Prostate gland (tissue), 2 donors: ENCODE results near the gene NDOR1. TPM values are rescaled to one million over a fixed set of nuclear protein-coding genes. Genes with fewer than 3 reads are reported as not detected.

Experiments
- DNase-seq: peaks from one replicate; pipeline ENCODE4 v3.0.0-alpha.2; 2019; ENCODE audit warnings: low spot score
- H3K27ac ChIP-seq, 2 donors: fragments of 200-600 bp; sonication (generic); 2 replicates each; pipeline ENCODE4 v1.5.1; 2017 to 2019
- H3K27me3 ChIP-seq: fragments of 200-600 bp; sonication (generic); replicated peaks from 2 replicates; pipeline ENCODE4 v1.5.1; 2019; ENCODE audit not compliant: insufficient read depth
- H3K36me3 ChIP-seq, 2 donors: fragments of 200-600 bp; sonication (generic); 1 replicate in 1 of 2; 2 replicates in 1 of 2; pipeline versions ENCODE4 v1.5.1 to v1.8.1; 2017 to 2019
- H3K4me1 ChIP-seq: fragments of 200-600 bp; sonication (generic); replicated peaks from 2 replicates; pipeline ENCODE4 v1.5.1; 2019
- H3K4me3 ChIP-seq, 2 donors: fragments of 200-600 bp; sonication (generic); 2 replicates each; pipeline ENCODE4 v1.5.1; 2017 to 2019
- H3K9me3 ChIP-seq: fragments of 200-600 bp; sonication (generic); 2 replicates; pipeline ENCODE4 v1.5.1; 2017
- POLR2A ChIP-seq: fragments of 450-650 bp; IDR thresholded peaks from one replicate; pipeline ENCODE4 v1.6.1; 2016; ENCODE audit warnings: antibody characterized with exemption, mild to moderate bottlenecking
- POLR2AphosphoS5 ChIP-seq: sonication (generic); formaldehyde crosslinking; IDR thresholded peaks from one replicate; pipeline ENCODE4 v1.6.1; 2017; ENCODE audit warnings: antibody characterized with exemption
- WGBS: methylation state at CpG from one replicate; pipeline ENCODE4 v1.1.5; 2018; 5-methylcytosine and 5-hydroxymethylcytosine counted together
- intact Hi-C: fragments of 100-400 bp; cut with DNase I; formaldehyde crosslinking; loops from one replicate; pipeline ENCODE4 v1.14.2; 2022
- total RNA-seq, 2 donors: library from RNA; depleted of rRNA; stranded (reverse); fragments of >200 nt; gene quantifications; one replicate each; pipeline ENCODE4 v1.1.0, GENCODE V29; 2016
- TF ChIP-seq, protein P1 (sequence below), 4 experiments: fragments of 200-600 bp in 2 of 4; fragments of 450-650 bp in 2 of 4; sonication (generic) in 2 of 4; IDR thresholded peaks; 1 replicate in 3 of 4; 2 replicates in 1 of 4; pipeline ENCODE4 v1.5.1; 2016 to 2019; ENCODE audit warnings: antibody characterized with exemption in 4 of 4, mild to moderate bottlenecking in 2 of 4, moderate library complexity in 2 of 4

NDOR1 gene
- total RNA-seq, 2 donors from 2014 or later: 18.5 to 31.9 TPM

DNA sequence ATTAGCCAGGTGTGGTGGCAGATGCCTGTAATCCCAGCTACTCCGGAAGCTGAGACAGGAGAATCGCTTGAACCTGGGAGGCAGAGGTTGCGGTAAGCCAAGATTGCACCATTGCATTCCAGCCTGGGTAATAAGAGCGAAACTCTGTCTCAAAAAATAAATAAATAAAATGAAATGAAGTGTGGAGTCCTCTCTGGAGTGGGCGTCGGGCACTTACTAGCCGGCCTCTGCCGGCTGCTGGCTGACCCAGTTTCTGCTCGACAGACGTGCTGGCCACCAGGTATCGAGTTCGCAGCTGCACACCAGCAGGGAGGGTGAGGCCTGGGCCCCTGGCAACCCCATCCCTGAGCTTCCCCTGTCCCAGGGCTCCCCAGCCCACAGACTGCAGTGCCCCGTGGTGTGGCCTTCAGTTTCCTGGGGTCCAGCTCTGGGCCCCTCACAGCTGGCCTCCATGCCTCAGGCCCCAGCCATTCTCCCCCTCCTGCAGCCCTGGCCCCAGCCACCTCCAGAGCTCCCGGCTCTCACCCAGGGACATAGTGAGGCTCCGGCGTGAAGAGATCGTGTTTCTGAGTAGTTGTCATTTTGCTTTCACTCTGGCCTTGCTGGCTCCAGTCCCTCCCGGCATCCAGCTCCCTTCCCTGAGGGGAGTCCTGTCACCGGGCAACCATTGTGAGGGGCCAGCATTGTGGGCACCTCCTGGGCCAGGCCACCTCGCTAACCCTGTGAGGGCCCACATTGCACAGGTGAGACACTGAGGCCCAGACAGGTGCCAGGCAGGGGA lies 41.8 kb downstream of the NDOR1 start:
- H3K27ac ChIP-seq: no peak overlapping the region
- WGBS: 58% methylated on average over 20 of the region's 20 CpGs
- intact Hi-C loops: no loop called here
- no peak overlapping the region for H3K4me3 ChIP-seq
- H3K9me3 ChIP-seq: no peaks in the 10 kb centered on the region
- DNase-seq: no peak
- TF ChIP-seq POLR2A (no peak), POLR2AphosphoS5 (no peak)
- TF ChIP-seq, protein P1, sequence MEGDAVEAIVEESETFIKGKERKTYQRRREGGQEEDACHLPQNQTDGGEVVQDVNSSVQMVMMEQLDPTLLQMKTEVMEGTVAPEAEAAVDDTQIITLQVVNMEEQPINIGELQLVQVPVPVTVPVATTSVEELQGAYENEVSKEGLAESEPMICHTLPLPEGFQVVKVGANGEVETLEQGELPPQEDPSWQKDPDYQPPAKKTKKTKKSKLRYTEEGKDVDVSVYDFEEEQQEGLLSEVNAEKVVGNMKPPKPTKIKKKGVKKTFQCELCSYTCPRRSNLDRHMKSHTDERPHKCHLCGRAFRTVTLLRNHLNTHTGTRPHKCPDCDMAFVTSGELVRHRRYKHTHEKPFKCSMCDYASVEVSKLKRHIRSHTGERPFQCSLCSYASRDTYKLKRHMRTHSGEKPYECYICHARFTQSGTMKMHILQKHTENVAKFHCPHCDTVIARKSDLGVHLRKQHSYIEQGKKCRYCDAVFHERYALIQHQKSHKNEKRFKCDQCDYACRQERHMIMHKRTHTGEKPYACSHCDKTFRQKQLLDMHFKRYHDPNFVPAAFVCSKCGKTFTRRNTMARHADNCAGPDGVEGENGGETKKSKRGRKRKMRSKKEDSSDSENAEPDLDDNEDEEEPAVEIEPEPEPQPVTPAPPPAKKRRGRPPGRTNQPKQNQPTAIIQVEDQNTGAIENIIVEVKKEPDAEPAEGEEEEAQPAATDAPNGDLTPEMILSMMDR (IDR thresholded peaks at IDR 0.05): no peak
- H3K27me3 ChIP-seq: no peaks in the 10 kb centered on the region
- H3K36me3 ChIP-seq: peaks cover 0 to 11% of the 10 kb centered on the region in 2 donors
- peaks cover 6% of the 10 kb centered on the region for H3K4me1 ChIP-seq

DNA sequence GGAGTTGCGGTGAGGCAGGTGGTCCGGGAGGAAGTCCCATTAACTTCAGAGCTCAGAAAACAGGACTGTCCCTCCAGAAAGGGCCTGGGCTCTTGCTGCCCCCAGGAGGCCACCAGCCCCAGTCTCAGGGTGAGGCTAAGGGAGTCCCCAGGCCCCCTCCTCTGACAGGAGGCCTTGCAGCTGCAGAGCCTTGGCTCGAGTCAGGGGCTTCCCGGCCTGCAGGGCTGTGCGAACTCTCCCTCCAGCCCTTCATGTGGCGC lies 42.3 kb downstream of the NDOR1 start:
- H3K4me1 ChIP-seq: peaks cover 2% of the 10 kb centered on the region
- H3K36me3 ChIP-seq: peaks cover 0 to 8% of the 10 kb centered on the region in 2 donors
- TF ChIP-seq POLR2A (no peak), POLR2AphosphoS5 (no peak)
- TF ChIP-seq, protein P1 (IDR thresholded peaks at IDR 0.05): no peak
- H3K27ac ChIP-seq: no peak overlapping the region
- H3K4me3 ChIP-seq: no peak overlapping the region
- no peaks in the 10 kb centered on the region for H3K9me3 ChIP-seq
- no peaks in the 10 kb centered on the region for H3K27me3 ChIP-seq
- WGBS: 69% methylated on average over 6 of the region's 6 CpGs
- intact Hi-C loops: no loop called here
- DNase-seq: no peak

DNA sequence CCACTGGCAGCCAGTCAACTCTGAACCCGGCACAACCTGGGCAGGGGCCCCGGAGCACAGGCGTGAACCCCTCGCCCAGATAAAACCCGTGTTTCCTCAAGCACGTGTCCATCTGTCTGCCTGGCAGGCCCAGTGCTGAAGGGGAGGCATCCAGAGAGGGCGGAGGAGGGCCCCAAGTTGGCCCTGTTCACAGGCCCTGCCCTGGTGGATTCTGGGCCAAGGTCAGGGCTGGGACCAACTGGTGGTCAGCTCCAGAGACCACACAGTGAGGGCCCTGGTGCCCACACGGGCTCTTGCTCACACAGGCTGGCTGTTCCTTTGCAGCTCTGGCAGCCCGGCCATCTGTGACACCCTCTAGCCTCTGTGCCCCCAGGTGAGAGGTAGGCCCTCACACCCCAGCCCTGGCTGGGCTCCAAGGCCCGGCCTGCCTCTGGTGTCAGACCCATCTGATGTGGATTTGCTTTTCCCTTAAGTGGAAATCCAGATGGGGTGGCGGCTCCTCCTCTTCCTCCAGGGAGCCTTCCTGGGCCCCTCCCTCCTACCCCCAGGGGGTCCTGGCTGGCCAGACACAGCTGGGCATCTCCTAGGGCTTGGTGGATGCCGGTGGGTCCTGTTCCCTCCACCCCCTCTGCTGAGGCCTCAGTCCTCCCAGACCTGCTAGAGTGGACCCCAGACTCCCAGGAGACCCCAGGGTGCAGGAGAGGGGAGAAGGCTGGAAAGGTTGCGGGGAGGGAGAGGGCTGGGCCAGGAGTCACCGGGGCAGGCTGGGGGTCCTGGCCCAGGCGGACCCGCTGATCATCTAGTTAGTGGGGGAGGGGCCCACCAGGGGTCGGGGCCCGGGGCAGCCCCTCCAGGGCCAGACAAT lies 45.1 kb downstream of the NDOR1 start:
- no peak for DNase-seq
- no peaks in the 10 kb centered on the region for H3K4me1 ChIP-seq
- H3K27ac ChIP-seq: no peak overlapping the region
- no peaks in the 10 kb centered on the region for H3K27me3 ChIP-seq
- intact Hi-C loops: no loop called here
- no peaks in the 10 kb centered on the region for H3K9me3 ChIP-seq
- WGBS: 60% methylated on average over 18 of the region's 18 CpGs
- no peaks in the 10 kb centered on the region for H3K36me3 ChIP-seq
- no peak overlapping the region for H3K4me3 ChIP-seq
- TF ChIP-seq POLR2AphosphoS5 (no peak), POLR2A (no peak)
- TF ChIP-seq, protein P1 (IDR thresholded peaks at IDR 0.05): no peak

DNA sequence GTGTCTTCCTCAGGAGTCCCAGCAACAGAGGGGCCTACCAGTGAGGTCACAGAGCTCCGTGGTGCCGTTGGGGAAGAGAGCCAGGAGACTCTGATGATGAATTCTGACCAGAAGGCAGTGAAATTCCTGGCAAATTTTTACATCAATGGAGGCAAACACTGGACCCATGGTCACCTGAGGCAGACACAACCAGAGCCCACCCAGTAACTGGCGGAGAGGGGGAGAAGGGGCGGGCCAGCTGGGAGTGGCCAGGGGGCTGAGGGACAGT lies 45.6 kb downstream of the NDOR1 start, which contains the start of gene STPG3:
Gene STPG3 (plus strand): TSS at position 93 of the 268 bp plus-strand sequence. CDS start 1 bp downstream, at position 94.
- intact Hi-C loops: no loop called here
- 71% methylated on average over 4 of the region's 4 CpGs for WGBS
- no peaks in the 10 kb centered on the region for H3K27me3 ChIP-seq
- peaks cover 3% of the 10 kb centered on the region for H3K4me1 ChIP-seq
- no peaks in the 10 kb centered on the region for H3K9me3 ChIP-seq
- H3K4me3 ChIP-seq: no peak within 1 kb of the TSS
- no peak within 1 kb of the TSS for H3K27ac ChIP-seq
- no peaks in the 10 kb centered on the region for H3K36me3 ChIP-seq
- DNase-seq: no peak
- TF ChIP-seq, protein P1 (IDR thresholded peaks at IDR 0.05): no peak
- no peak for TF ChIP-seq POLR2AphosphoS5
- no peak for TF ChIP-seq POLR2A
